GM12864 (cell line): ENCODE measurements around the gene MEF2C.

Source experiments
- DNase-seq: peaks from one replicate; pipeline ENCODE4 v3.0.0-alpha.2; 2011; ENCODE audit warnings: low read depth
- H3K4me3 ChIP-seq: 2 replicates; pipeline ENCODE4 v1.5.1; 2011; ENCODE audit warnings: mild to moderate bottlenecking, low read depth, low read length, control low read depth
- CTCF ChIP-seq: IDR thresholded peaks from 2 replicates; pipeline ENCODE4 v1.5.1; 2011; ENCODE audit warnings: low read depth, mild to moderate bottlenecking, moderate library complexity, low read length, control low read depth, inconsistent platforms; ENCODE audit errors: missing control alignments

Gene MEF2C

GRCh38 chr5:88845081-88845697, 37.8 kb downstream of the MEF2C start:
- peak; percentile 67 for DNase-seq
- no peak for TF ChIP-seq CTCF
- H3K4me3 ChIP-seq = no peak overlapping the region

- H3K4me3 ChIP-seq = no peak overlapping the region
- TF ChIP-seq CTCF = no peak
- DNase-seq = no peak
Measured at GRCh38 chr5:88842784-88843183, 40.2 kb downstream of the MEF2C start.

GRCh38 chr5:88841212-88841611, 41.8 kb downstream of the MEF2C start:
- DNase-seq = no peak
- no peak overlapping the region for H3K4me3 ChIP-seq
- no peak for TF ChIP-seq CTCF

GRCh38 chr5:88840495-88840894, 42.5 kb downstream of the MEF2C start:
- no peak for DNase-seq
- TF ChIP-seq CTCF = no peak
- H3K4me3 ChIP-seq = no peak overlapping the region

GRCh38 chr5:88839238-88839637, 43.7 kb downstream of the MEF2C start:
- H3K4me3 ChIP-seq = no peak overlapping the region
- no peak for DNase-seq
- TF ChIP-seq CTCF = no peak

- no peak for DNase-seq
- no peak overlapping the region for H3K4me3 ChIP-seq
- TF ChIP-seq CTCF = no peak
Measured at GRCh38 chr5:88838500-88838899, 44.5 kb downstream of the MEF2C start.

GRCh38 chr5:88837817-88838216, 45.2 kb downstream of the MEF2C start:
- no peak for TF ChIP-seq CTCF
- H3K4me3 ChIP-seq = no peak overlapping the region
- no peak for DNase-seq
